Body of pancreas (tissue), 4 donors: ENCODE measurements around the gene HSPA1B. TPM values are rescaled to one million over a fixed set of nuclear protein-coding genes. Genes with fewer than 3 reads are reported as not detected.
A peak's percentile ranks its signal among the peaks of the same experiment; 100 is the strongest.
"Not testable (repeated sequence)": the region's sequence is repeated elsewhere in the genome, so short reads cannot be mapped to it uniquely, and the experiment has no call there.

ENCODE experiments used
- ATAC-seq: fragments of 150-250 bp; one replicate; pipeline ENCODE4 v1.9.1; 2016
- DNase-seq, 4 donors: peaks; one replicate each; pipeline ENCODE4 v3.0.0-alpha.2; 2019
- H3K27ac ChIP-seq, 4 donors: fragments of 200-600 bp; sonication (generic); 1 replicate in 3 of 4; 2 replicates in 1 of 4; pipeline versions ENCODE4 v1.5.1 to v1.6.1; 2016 to 2019; ENCODE audit warnings: mild to moderate bottlenecking in 1 of 4, mixed read lengths in 1 of 4, moderate library complexity in 1 of 4
- H3K27me3 ChIP-seq, 2 donors: fragments of 200-600 bp; sonication (generic); one replicate each; pipeline ENCODE4 v1.6.0; 2016; ENCODE audit warnings: mild to moderate bottlenecking in 1 of 2
- H3K36me3 ChIP-seq, 2 donors: fragments of 200-600 bp; sonication (generic); replicated peaks in 1 of 2; 2 replicates each; pipeline ENCODE4 v1.5.1; 2016; ENCODE audit warnings: low read depth in 2 of 2; ENCODE audit not compliant: insufficient read depth in 1 of 2
- H3K4me1 ChIP-seq: fragments of 200-600 bp; sonication (generic); one replicate; pipeline ENCODE4 v1.6.0; 2016
- H3K4me3 ChIP-seq, 2 donors: fragments of 200-600 bp; sonication (generic); 1 replicate in 1 of 2; 2 replicates in 1 of 2; pipeline ENCODE4 v1.5.1; 2016 to 2019
- H3K9me3 ChIP-seq, 3 donors: fragments of 200-600 bp; sonication (generic); 1 replicate in 2 of 3; 2 replicates in 1 of 3; pipeline ENCODE4 v1.5.1; 2016
- POLR2A ChIP-seq, 3 donors: fragments of 450-650 bp; IDR thresholded peaks; one replicate each; pipeline ENCODE4 v1.6.1; 2016; ENCODE audit warnings: antibody characterized with exemption in 3 of 3, mild to moderate bottlenecking in 2 of 3
- WGBS, 2 donors: methylation state at CpG; one replicate each; pipeline ENCODE4 v1.1.5; 2017; 5-methylcytosine and 5-hydroxymethylcytosine counted together
- intact Hi-C: fragments of 100-400 bp; cut with DNase I; formaldehyde crosslinking; loops from one replicate; pipeline ENCODE4 v1.15.1; 2023
- total RNA-seq, 2 donors: library from RNA; depleted of rRNA; stranded (reverse); fragments of >200 nt; gene quantifications; one replicate each; pipeline ENCODE4 v1.1.0, GENCODE V29; 2016
- TF ChIP-seq, protein P1 (sequence below), 7 experiments: fragments of 450-650 bp in 4 of 7; fragments of 200-600 bp in 3 of 7; sonication (generic) in 3 of 7; IDR thresholded peaks; one replicate each; pipeline ENCODE4 v1.5.1; 2016 to 2019; ENCODE audit warnings: antibody characterized with exemption in 7 of 7

Gene HSPA1B
- total RNA-seq, 2 donors from 2014 or later, result 87.0 to 131 TPM

DNA sequence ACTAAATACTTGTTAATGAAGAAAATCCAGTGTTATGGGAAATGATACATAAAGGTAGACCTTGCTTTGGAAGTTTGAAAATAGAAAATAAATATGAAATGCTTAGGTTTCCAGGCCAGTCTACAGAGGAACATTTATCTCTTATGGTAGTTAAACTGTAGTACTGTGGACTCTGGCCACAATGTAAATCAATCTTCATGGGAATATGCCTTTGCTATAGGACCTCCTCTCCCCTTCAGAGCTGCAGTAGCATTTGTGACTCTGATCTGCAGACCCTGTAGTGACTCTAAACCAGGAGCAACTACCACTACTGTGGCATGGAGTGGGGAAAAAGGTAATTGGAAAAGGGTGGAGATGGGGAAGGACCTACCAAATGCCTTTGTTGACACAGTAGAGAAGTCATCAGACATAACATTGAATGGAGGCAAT, 7.7 kb upstream of the HSPA1B start:
- Histone ChIP-seq H3K9me3 (no peaks in the 10 kb centered on the region), H3K27ac (peak overlapping the region in 2 of 4 donors; percentile 51 to 54), H3K4me3 (no peak overlapping the region), H3K36me3 (no peaks in the 10 kb centered on the region), H3K4me1 (peaks cover 72% of the 10 kb centered on the region), H3K27me3 (no peaks in the 10 kb centered on the region)
- DNase-seq (no peak), ATAC-seq (no peak)
- intact Hi-C loops, result no loop called here
- TF ChIP-seq, protein P1, sequence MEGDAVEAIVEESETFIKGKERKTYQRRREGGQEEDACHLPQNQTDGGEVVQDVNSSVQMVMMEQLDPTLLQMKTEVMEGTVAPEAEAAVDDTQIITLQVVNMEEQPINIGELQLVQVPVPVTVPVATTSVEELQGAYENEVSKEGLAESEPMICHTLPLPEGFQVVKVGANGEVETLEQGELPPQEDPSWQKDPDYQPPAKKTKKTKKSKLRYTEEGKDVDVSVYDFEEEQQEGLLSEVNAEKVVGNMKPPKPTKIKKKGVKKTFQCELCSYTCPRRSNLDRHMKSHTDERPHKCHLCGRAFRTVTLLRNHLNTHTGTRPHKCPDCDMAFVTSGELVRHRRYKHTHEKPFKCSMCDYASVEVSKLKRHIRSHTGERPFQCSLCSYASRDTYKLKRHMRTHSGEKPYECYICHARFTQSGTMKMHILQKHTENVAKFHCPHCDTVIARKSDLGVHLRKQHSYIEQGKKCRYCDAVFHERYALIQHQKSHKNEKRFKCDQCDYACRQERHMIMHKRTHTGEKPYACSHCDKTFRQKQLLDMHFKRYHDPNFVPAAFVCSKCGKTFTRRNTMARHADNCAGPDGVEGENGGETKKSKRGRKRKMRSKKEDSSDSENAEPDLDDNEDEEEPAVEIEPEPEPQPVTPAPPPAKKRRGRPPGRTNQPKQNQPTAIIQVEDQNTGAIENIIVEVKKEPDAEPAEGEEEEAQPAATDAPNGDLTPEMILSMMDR (IDR thresholded peaks at IDR 0.05), result no peak
- TF ChIP-seq POLR2A (IDR thresholded peaks at IDR 0.05), result no peak

DNA sequence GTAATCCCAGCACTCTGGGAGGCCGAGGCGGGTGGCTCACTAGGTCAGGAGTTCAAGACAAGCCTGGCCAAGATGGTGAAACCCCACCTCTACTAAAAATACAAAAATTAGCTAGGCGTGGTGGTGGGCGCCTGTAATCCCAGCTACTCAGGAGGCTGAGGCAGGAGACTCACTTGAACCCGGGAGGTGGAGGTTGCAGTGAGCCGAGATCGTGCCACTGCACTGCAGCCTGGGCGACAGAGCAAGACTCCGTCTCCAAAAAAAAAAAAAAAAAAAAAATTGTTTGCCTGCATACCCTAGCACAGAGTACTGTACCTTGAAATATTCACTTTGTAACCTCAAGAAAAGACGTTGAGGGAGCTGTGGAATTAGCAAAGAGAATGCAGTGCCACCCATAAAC, 7.1 kb upstream of the HSPA1B start:
- H3K4me3 ChIP-seq, intact Hi-C loops, ATAC-seq, H3K36me3 ChIP-seq, DNase-seq, H3K9me3 ChIP-seq, H3K27me3 ChIP-seq: not testable (repeated sequence)
- 88% methylated on average over 10 of the region's 10 CpGs for WGBS, 2 donors
- Histone ChIP-seq H3K27ac (peak overlapping the region in 2 of 4 donors; percentile 51 to 54), H3K4me1 (peaks cover 73% of the 10 kb centered on the region)

DNA sequence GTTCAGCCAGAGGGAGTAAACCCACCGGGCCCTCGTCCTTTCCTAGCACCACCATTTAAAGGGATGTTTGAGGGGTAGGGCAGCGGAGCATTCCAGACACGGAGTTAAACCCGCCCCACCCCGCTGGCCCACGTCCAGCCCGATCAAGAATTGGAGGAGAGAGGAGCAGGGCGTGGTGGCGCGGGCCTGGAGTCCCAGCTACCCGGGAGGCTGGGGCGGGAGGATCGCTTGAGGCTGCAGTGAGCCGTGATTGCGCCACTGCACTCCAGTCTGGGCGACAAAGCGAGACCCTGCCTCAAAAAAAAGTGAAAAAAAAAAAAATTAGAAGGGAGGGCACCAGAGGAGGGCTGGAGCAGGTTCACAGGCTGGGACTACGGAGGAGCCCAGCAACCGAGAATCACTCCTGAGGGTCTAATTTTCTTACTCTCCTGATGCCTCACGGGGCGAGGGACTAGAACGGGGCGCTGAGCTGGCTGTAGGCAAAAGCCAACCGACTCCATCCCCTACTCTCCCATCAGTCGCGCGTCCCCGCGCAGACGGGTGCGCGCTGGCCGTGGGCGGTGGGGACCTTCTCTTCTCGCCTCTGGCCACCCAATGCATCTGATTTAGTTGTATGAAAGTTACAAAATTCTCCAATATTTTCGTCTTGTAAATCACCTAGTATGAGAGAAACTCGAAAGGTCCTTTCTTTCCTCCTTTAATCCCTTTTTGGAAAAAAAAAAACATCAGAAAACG, 6.1 kb upstream of the HSPA1B start:
- H3K27ac ChIP-seq, result peak overlapping the region; percentile 95 to 100 (median 97)
- peak; percentile 45 to 69 (median 54) for DNase-seq
- intact Hi-C loops, result no loop called here
- peak; percentile 50 for ATAC-seq
- H3K27me3 ChIP-seq, result no peaks in the 10 kb centered on the region
- H3K36me3 ChIP-seq, result no peaks in the 10 kb centered on the region
- TF ChIP-seq, protein P1 (IDR thresholded peaks at IDR 0.05), result no peak
- TF ChIP-seq POLR2A (IDR thresholded peaks at IDR 0.05), result no peak
- peaks cover 84% of the 10 kb centered on the region for H3K4me1 ChIP-seq
- H3K4me3 ChIP-seq, result peak overlapping the region in 1 of 2 donors; percentile 28
- no peaks in the 10 kb centered on the region for H3K9me3 ChIP-seq
- WGBS, 2 donors, result 1 to 6% methylated on average over 27 to 39 of the region's 39 CpGs

DNA sequence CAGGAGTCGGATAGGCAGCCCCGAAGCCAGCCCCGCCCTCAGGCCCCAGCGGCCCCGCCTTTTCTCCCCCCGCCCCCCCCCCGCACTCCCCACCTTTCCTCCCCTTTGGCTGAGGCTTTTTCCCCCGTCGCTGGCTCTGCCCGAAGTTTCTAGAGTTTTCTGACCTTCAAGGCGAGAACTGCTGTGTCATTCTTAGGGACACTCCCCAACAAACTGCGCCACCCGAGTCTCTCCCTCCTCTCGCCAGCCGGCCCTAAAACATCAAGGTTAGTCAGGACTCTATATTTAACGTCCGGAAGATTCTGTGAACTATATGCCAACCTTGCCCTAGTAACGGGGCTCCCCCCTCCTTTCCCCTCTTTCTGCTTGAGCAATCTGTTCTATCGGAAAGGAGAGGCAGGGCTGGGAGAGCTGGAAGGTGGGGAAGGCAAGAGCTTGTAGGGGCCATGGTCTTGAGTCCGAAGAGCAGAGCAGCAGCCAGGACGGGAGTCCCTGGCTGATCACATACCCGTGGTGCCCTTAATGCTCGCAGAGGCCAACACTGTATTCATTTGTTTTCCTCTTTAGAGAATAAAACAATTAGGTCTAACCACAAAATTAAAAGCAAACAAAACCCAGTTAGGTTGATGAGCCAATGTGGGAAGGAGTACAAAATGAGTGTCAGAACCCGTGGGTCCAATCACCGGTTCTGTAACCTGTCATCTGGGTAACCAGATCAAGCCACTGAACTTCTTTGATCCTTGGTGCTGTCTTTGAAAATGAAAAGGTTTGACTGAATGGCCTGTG, 5.3 kb upstream of the HSPA1B start:
- WGBS, 2 donors, result 2% methylated on average over 22 to 25 of the region's 25 CpGs
- ATAC-seq (peak; percentile 82), DNase-seq (peak; percentile 89 to 94 (median 92))
- TF ChIP-seq POLR2A (IDR thresholded peaks at IDR 0.05), result peak; percentile 69 to 86 (median 84)
- TF ChIP-seq, protein P1 (IDR thresholded peaks at IDR 0.05), result no peak
- H3K4me1 ChIP-seq, result peaks cover 88% of the 10 kb centered on the region
- no peaks in the 10 kb centered on the region for H3K36me3 ChIP-seq
- H3K9me3 ChIP-seq, result no peaks in the 10 kb centered on the region
- H3K27me3 ChIP-seq, result no peaks in the 10 kb centered on the region
- intact Hi-C loops, result no loop called here
- H3K4me3 ChIP-seq, result peak overlapping the region in 1 of 2 donors; percentile 28
- peak overlapping the region; percentile 95 to 100 (median 97) for H3K27ac ChIP-seq

DNA sequence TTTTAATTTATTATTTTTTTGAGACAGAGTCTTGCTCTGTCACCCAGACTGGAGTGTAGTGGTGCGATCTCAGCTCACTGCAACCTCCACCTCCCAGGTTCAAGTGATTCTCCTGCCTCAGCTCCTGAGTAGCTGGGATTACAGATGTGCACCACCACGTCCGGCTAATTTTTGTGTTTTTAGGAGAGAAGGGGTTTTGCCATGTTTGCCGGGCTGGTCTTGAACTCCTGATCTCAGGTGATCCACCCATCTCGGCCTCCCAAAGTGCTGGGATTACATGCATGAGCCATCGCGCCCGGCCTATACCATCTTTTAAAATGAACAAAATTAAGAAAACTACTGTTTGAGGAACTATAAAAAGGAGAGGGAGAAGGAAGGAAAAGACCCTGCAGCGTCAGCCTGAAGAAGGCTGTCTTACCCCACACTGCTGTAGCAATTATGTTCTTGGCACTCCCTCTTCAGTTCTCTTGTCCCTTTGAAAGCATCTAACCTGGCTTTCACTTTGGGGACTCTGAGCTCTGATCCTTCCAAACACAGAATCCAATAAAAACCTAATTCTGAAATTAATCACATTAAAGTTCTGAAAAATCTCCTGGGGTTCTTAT, 3.8 kb upstream of the HSPA1B start:
- DNase-seq, ATAC-seq, intact Hi-C loops, H3K36me3 ChIP-seq, H3K9me3 ChIP-seq, H3K4me3 ChIP-seq, H3K27me3 ChIP-seq: not testable (repeated sequence)
- WGBS, 2 donors, result 73 to 90% methylated on average over 9 of the region's 9 CpGs
- Histone ChIP-seq H3K27ac (peak overlapping the region in 3 of 4 donors; percentile 96 to 100 (median 98)), H3K4me1 (peaks cover 74% of the 10 kb centered on the region)
